A673 (cell line): ENCODE results near the gene AGBL4. TPM values are rescaled to one million over a fixed set of nuclear protein-coding genes. Genes with fewer than 3 reads are reported as not detected.

ENCODE experiments used
- BruUV-seq: library from RNA; stranded (reverse); fragments of 400-500 nt; replicated peaks from 2 replicates; lab custom pipeline; 2021; lab: Mats Ljungman, UMichigan
- CTCF ChIA-PET: fragments of 300-600 bp; sonication (Branson Sonifier 250); formaldehyde crosslinking; loops from one replicate; lab custom pipeline; 2022; ENCODE audit warnings: antibody characterized with exemption; lab: Charles Lee
- POLR2A ChIA-PET: fragments of 300-600 bp; sonication (Branson Sonifier 250); formaldehyde crosslinking; loops from one replicate; lab custom pipeline; 2022; ENCODE audit warnings: antibody characterized with exemption; ENCODE audit not compliant: low non-redundant PET; lab: Charles Lee
- DNase-seq: peaks from one replicate; pipeline ENCODE4 v3.0.0-alpha.2; 2015; ENCODE audit warnings: low spot score
- H3K27ac ChIP-seq: fragments of 200-600 bp; sonication (generic); 2 replicates; pipeline ENCODE4 v1.5.1; 2016; ENCODE audit warnings: mixed run types, low read depth, mild to moderate bottlenecking, mixed read lengths, antibody characterized with exemption, low read length; ENCODE audit not compliant: poor library complexity, severe bottlenecking
- H3K27me3 ChIP-seq: fragments of 200-600 bp; sonication (generic); replicated peaks from 2 replicates; pipeline ENCODE4 v1.6.1; 2017; ENCODE audit warnings: mixed run types, low read depth, mild to moderate bottlenecking, mixed read lengths, antibody characterized with exemption, low read length; ENCODE audit not compliant: insufficient read depth, poor library complexity
- H3K36me3 ChIP-seq: fragments of 200-600 bp; sonication (generic); 2 replicates; pipeline ENCODE4 v1.6.1; 2016; ENCODE audit warnings: mixed run types, mild to moderate bottlenecking, mixed read lengths, antibody characterized with exemption, low read length; ENCODE audit not compliant: insufficient read depth, poor library complexity, severe bottlenecking
- H3K4me1 ChIP-seq: fragments of 200-600 bp; sonication (generic); 2 replicates; pipeline ENCODE4 v1.6.1; 2017; ENCODE audit warnings: mixed run types, mild to moderate bottlenecking, mixed read lengths, antibody characterized with exemption, low read length; ENCODE audit not compliant: insufficient read depth, poor library complexity, severe bottlenecking
- H3K4me3 ChIP-seq: fragments of 200-600 bp; sonication (generic); 2 replicates; pipeline ENCODE4 v1.5.1; 2016; ENCODE audit warnings: low read depth, mixed run types, mild to moderate bottlenecking, mixed read lengths, low read length; ENCODE audit not compliant: poor library complexity, severe bottlenecking
- H3K9me3 ChIP-seq: fragments of 200-600 bp; sonication (generic); 2 replicates; pipeline ENCODE4 v1.6.1; 2016; ENCODE audit warnings: mixed run types, low read depth, mild to moderate bottlenecking, mixed read lengths, antibody characterized with exemption, low read length; ENCODE audit not compliant: poor library complexity, severe bottlenecking
- CTCF ChIP-seq: fragments of 300-800, 200-600 bp; sonication (generic); conservative IDR thresholded peaks from 2 replicates; pipeline ENCODE4 v1.5.1; 2017; ENCODE audit warnings: low read depth, mild to moderate bottlenecking, antibody characterized with exemption, low read length, moderate library complexity, mixed read lengths
- EZH2 ChIP-seq: fragments of 200-600 bp; sonication (generic); IDR thresholded peaks from 2 replicates; pipeline ENCODE4 v1.6.1; 2017; ENCODE audit warnings: borderline replicate concordance, low read depth, mild to moderate bottlenecking, mixed read lengths, antibody characterized with exemption, low read length; ENCODE audit not compliant: poor library complexity, severe bottlenecking
- intact Hi-C: fragments of 100-400 bp; cut with micrococcal nuclease; formaldehyde crosslinking; loops from one replicate; pipeline ENCODE4 v1.10.0; 2022; ENCODE audit not compliant: unreplicated experiment
- total RNA-seq: library from RNA; stranded (reverse); gene quantifications from 2 replicates; pipeline ENCODE4 v1.2.3, GENCODE V29; 2021

Gene AGBL4
- total RNA-seq, 1 experiment from 2014 or later, result 0.32 TPM

- no peaks in the 10 kb centered on the region for H3K36me3 ChIP-seq
- H3K4me3 ChIP-seq, result no peak overlapping the region
- intact Hi-C loops, result no loop called here
- POLR2A ChIA-PET, result no interaction called here
- H3K9me3 ChIP-seq, result no peaks in the 10 kb centered on the region
- no peaks in the 10 kb centered on the region for H3K27me3 ChIP-seq
- BruUV-seq, result no TSS peak
- no peak overlapping the region for H3K27ac ChIP-seq
- TF ChIP-seq CTCF (no peak), EZH2 (no peak)
- CTCF ChIA-PET, result no interaction called here
- no peak for DNase-seq
- H3K4me1 ChIP-seq, result no peaks in the 10 kb centered on the region
Measured at GRCh38 chr1:48829446-48829845, 1194.3 kb downstream of the AGBL4 start.

GRCh38 chr1:48823168-48823567, 1200.6 kb downstream of the AGBL4 start:
- ChIA-PET POLR2A (no interaction called here), CTCF (no interaction called here)
- Histone ChIP-seq H3K27me3 (no peaks in the 10 kb centered on the region), H3K4me3 (no peak overlapping the region), H3K9me3 (no peaks in the 10 kb centered on the region), H3K4me1 (no peaks in the 10 kb centered on the region), H3K36me3 (no peaks in the 10 kb centered on the region), H3K27ac (no peak overlapping the region)
- no TSS peak for BruUV-seq
- TF ChIP-seq EZH2 (no peak), CTCF (no peak)
- DNase-seq, result no peak
- intact Hi-C loops, result no loop called here

- Histone ChIP-seq H3K9me3 (no peaks in the 10 kb centered on the region), H3K4me1 (no peaks in the 10 kb centered on the region), H3K4me3 (no peak overlapping the region), H3K27ac (no peak overlapping the region), H3K27me3 (no peaks in the 10 kb centered on the region), H3K36me3 (no peaks in the 10 kb centered on the region)
- BruUV-seq, result no TSS peak
- DNase-seq, result no peak
- CTCF ChIA-PET, result no interaction called here
- intact Hi-C loops, result no loop called here
- POLR2A ChIA-PET, result no interaction called here
- TF ChIP-seq EZH2, result no peak
- no peak for TF ChIP-seq CTCF
Measured at GRCh38 chr1:48820491-48820890, 1203.3 kb downstream of the AGBL4 start.
